Smooth muscle cell (in vitro differentiated cells): ENCODE results near the gene BRIP1. TPM values are rescaled to one million over a fixed set of nuclear protein-coding genes. Genes with fewer than 3 reads are reported as not detected.

ENCODE experiments used
- DNase-seq: peaks from one replicate; lab custom pipeline; 2025; ENCODE audit not compliant: unreplicated experiment; lab: John Stamatoyannopoulos, UW
- H2AFZ ChIP-seq: fragments of 200-600 bp; sonication (generic); 2 replicates; pipeline ENCODE4 v1.6.0; 2016; ENCODE audit warnings: antibody characterized with exemption, low read depth, mild to moderate bottlenecking
- H3F3A ChIP-seq: fragments of 200-600 bp; sonication (generic); 2 replicates; pipeline ENCODE4 v1.6.0; 2017; ENCODE audit warnings: antibody characterized with exemption, low read depth
- H3K27ac ChIP-seq: fragments of 200-600 bp; sonication (generic); 2 replicates; pipeline ENCODE4 v1.5.1; 2016; ENCODE audit warnings: low read depth, mild to moderate bottlenecking
- H3K27me3 ChIP-seq: fragments of 200-600 bp; sonication (generic); 2 replicates; pipeline ENCODE4 v1.6.1; 2016; ENCODE audit warnings: low read depth, mild to moderate bottlenecking
- H3K36me3 ChIP-seq: fragments of 200-600 bp; sonication (generic); 2 replicates; pipeline ENCODE4 v1.5.1; 2016; ENCODE audit warnings: low read depth
- H3K4me1 ChIP-seq: fragments of 200-600 bp; sonication (generic); 2 replicates; pipeline ENCODE4 v1.5.1; 2016; ENCODE audit warnings: low read depth
- H3K4me2 ChIP-seq: fragments of 200-600 bp; sonication (generic); 2 replicates; pipeline ENCODE4 v1.6.0; 2016; ENCODE audit warnings: mild to moderate bottlenecking
- H3K4me3 ChIP-seq: fragments of 200-600 bp; sonication (generic); 2 replicates; pipeline ENCODE4 v1.5.1; 2016; ENCODE audit warnings: mild to moderate bottlenecking
- H3K79me2 ChIP-seq: fragments of 200-600 bp; sonication (generic); 2 replicates; pipeline ENCODE4 v1.6.0; 2016; ENCODE audit warnings: low read depth, mild to moderate bottlenecking
- H3K9ac ChIP-seq: fragments of 200-600 bp; sonication (generic); 2 replicates; pipeline ENCODE4 v1.6.0; 2016; ENCODE audit warnings: low read depth
- H3K9me3 ChIP-seq: fragments of 200-600 bp; sonication (generic); replicated peaks from 2 replicates; pipeline ENCODE4 v1.5.1; 2016; ENCODE audit warnings: low read depth
- H4K20me1 ChIP-seq: fragments of 200-600 bp; sonication (generic); 2 replicates; pipeline ENCODE4 v1.6.0; 2016; ENCODE audit warnings: low read depth
- CTCF ChIP-seq: fragments of 200-600 bp; sonication (generic); IDR thresholded peaks from 2 replicates; pipeline ENCODE4 v1.5.1; 2017; ENCODE audit warnings: borderline replicate concordance, mild to moderate bottlenecking, antibody characterized with exemption; ENCODE audit not compliant: insufficient read depth, poor library complexity, severe bottlenecking
- WGBS: methylation state at CpG from one replicate; pipeline ENCODE4 v1.1.7; 2016; ENCODE audit warnings: low lambda C conversion rate; 5-methylcytosine and 5-hydroxymethylcytosine counted together
- polyA plus RNA-seq: library from polyadenylated mRNA; unstranded; fragments of >200 nt; fragmentation: Nextera tagmentation; extraction: Ambion mirVana; gene quantifications from 2 replicates; pipeline ENCODE4 v1.2.1, GENCODE V29; 2016
- total RNA-seq: library from RNA; depleted of rRNA; stranded (reverse); fragments of >200 nt; gene quantifications from 2 replicates; pipeline ENCODE4 v1.2.3, GENCODE V29; 2014

Gene BRIP1
- total and polyA plus RNA-seq, 2 experiments from 2014 or later: 0.71 to 9.1 TPM

GRCh38 chr17:61814485-61814884 lies 48.8 kb downstream of the BRIP1 start:
- no peak overlapping the region for H3K27ac ChIP-seq
- no peaks in the 10 kb centered on the region for H3K79me2 ChIP-seq
- H4K20me1 ChIP-seq: no peaks in the 10 kb centered on the region
- H3K4me1 ChIP-seq: no peaks in the 10 kb centered on the region
- H3K9me3 ChIP-seq: no peaks in the 10 kb centered on the region
- DNase-seq: no peak
- H3K27me3 ChIP-seq: no peaks in the 10 kb centered on the region
- H3K4me3 ChIP-seq: no peak overlapping the region
- no peak for TF ChIP-seq CTCF
- H2AFZ ChIP-seq: no peak overlapping the region
- no peak overlapping the region for H3K9ac ChIP-seq
- H3K4me2 ChIP-seq: no peak overlapping the region
- 97% methylated on average over 1 of the region's 1 CpG for WGBS
- H3K36me3 ChIP-seq: no peaks in the 10 kb centered on the region
- H3F3A ChIP-seq: no peaks in the 10 kb centered on the region

GRCh38 chr17:61813211-61813610 lies 50.1 kb downstream of the BRIP1 start:
- H3K36me3 ChIP-seq: no peaks in the 10 kb centered on the region
- TF ChIP-seq CTCF: no peak

GRCh38 chr17:61812747-61813146 lies 50.6 kb downstream of the BRIP1 start:
- H4K20me1 ChIP-seq: no peaks in the 10 kb centered on the region
- no peaks in the 10 kb centered on the region for H3F3A ChIP-seq
- no peaks in the 10 kb centered on the region for H3K9me3 ChIP-seq
- no peaks in the 10 kb centered on the region for H3K36me3 ChIP-seq
- no peak overlapping the region for H2AFZ ChIP-seq
- no peak overlapping the region for H3K9ac ChIP-seq
- H3K4me1 ChIP-seq: no peaks in the 10 kb centered on the region
- TF ChIP-seq CTCF: no peak
- no peaks in the 10 kb centered on the region for H3K27me3 ChIP-seq
- H3K27ac ChIP-seq: no peak overlapping the region
- no peak overlapping the region for H3K4me2 ChIP-seq
- H3K79me2 ChIP-seq: no peaks in the 10 kb centered on the region
- H3K4me3 ChIP-seq: no peak overlapping the region
- no peak for DNase-seq
- WGBS: 65% methylated on average over 2 of the region's 2 CpGs

More at GRCh38 chr17:61813211-61813610, 50.1 kb downstream of the BRIP1 start:
- no peaks in the 10 kb centered on the region for H3K27me3 ChIP-seq
- H3K79me2 ChIP-seq: no peaks in the 10 kb centered on the region
- H3K9ac ChIP-seq: no peak overlapping the region
- no peaks in the 10 kb centered on the region for H3F3A ChIP-seq
- H2AFZ ChIP-seq: no peak overlapping the region
- DNase-seq: no peak
- H3K9me3 ChIP-seq: no peaks in the 10 kb centered on the region
- 68% methylated on average over 1 of the region's 1 CpG for WGBS
- H3K4me2 ChIP-seq: no peak overlapping the region
- no peak overlapping the region for H3K27ac ChIP-seq
- no peaks in the 10 kb centered on the region for H4K20me1 ChIP-seq
- H3K4me1 ChIP-seq: no peaks in the 10 kb centered on the region
- H3K4me3 ChIP-seq: no peak overlapping the region

- Histone ChIP-seq H3K27ac (no peak overlapping the region), H3K9me3 (no peaks in the 10 kb centered on the region), H4K20me1 (no peaks in the 10 kb centered on the region), H3K4me3 (no peak overlapping the region), H3F3A (no peaks in the 10 kb centered on the region), H3K79me2 (no peaks in the 10 kb centered on the region), H3K4me2 (no peak overlapping the region), H3K36me3 (no peaks in the 10 kb centered on the region), H3K9ac (no peak overlapping the region), H3K27me3 (no peaks in the 10 kb centered on the region), H2AFZ (no peak overlapping the region), H3K4me1 (no peaks in the 10 kb centered on the region)
- no peak for DNase-seq
- TF ChIP-seq CTCF: no peak
- 57% methylated on average over 2 of the region's 2 CpGs for WGBS
These were observed 53.4 kb downstream of the BRIP1 start for GRCh38 chr17:61809816-61810392.
